Panc1 (cell line): Measurements from ENCODE around the gene GIPC3. TPM values are rescaled to one million over a fixed set of nuclear protein-coding genes. Genes with fewer than 3 reads are reported as not detected.

Experiments
- ATAC-seq: fragments of 200-7000 bp; cut with Tn5 transposase; 2 replicates; pipeline ENCODE4 v1.9.1; 2020; ENCODE audit warnings: mild to moderate bottlenecking, moderate library complexity
- BruUV-seq: library from RNA; stranded (reverse); fragments of 400-500 nt; replicated peaks from 2 replicates; lab custom pipeline; 2021; lab: Mats Ljungman, UMichigan
- CTCF ChIA-PET: fragments of 300-600 bp; sonication (Branson Sonifier 250); formaldehyde crosslinking; loops from one replicate; lab custom pipeline; 2022; ENCODE audit warnings: antibody characterized with exemption; lab: Charles Lee
- POLR2A ChIA-PET: fragments of 300-600 bp; sonication (Branson Sonifier 250); formaldehyde crosslinking; loops from one replicate; lab custom pipeline; 2022; ENCODE audit warnings: antibody characterized with exemption; lab: Charles Lee
- DNase-seq: peaks from one replicate; pipeline ENCODE4 v3.0.0-alpha.2; 2010; ENCODE audit warnings: low read depth, low spot score
- H3K27ac ChIP-seq: 2 replicates; pipeline ENCODE4 v1.5.1; 2011; ENCODE audit warnings: mild to moderate bottlenecking, low read length, inconsistent platforms
- H3K27me3 ChIP-seq: fragments of 200-500 bp; sonication (Bioruptor generic); 2 replicates; pipeline ENCODE4 v1.6.0; 2014; ENCODE audit warnings: low read length, inconsistent platforms; ENCODE audit not compliant: control insufficient read depth, insufficient read depth
- H3K36me3 ChIP-seq: fragments of 200-500 bp; sonication (Bioruptor generic); 2 replicates; pipeline ENCODE4 v1.5.1; 2014; ENCODE audit warnings: inconsistent platforms, mild to moderate bottlenecking, low read length, moderate library complexity; ENCODE audit not compliant: control insufficient read depth, insufficient read depth
- H3K4me1 ChIP-seq: 2 replicates; pipeline ENCODE4 v1.5.1; 2011; ENCODE audit warnings: inconsistent platforms, mild to moderate bottlenecking, low read length, moderate library complexity; ENCODE audit not compliant: control insufficient read depth, insufficient read depth
- H3K4me3 ChIP-seq, 2 experiments: 2 replicates each; pipeline ENCODE4 v1.5.1; 2011 to 2012; ENCODE audit warnings: low read depth in 2 of 2, low read length in 2 of 2, mild to moderate bottlenecking in 2 of 2, inconsistent platforms in 1 of 2, moderate library complexity in 1 of 2
- H3K9me3 ChIP-seq: fragments of 200-500 bp; sonication (Bioruptor generic); 2 replicates; pipeline ENCODE4 v1.5.1; 2014; ENCODE audit warnings: low read depth, mild to moderate bottlenecking, inconsistent platforms, low read length, moderate library complexity; ENCODE audit not compliant: control insufficient read depth, insufficient read depth
- POLR2AphosphoS5 ChIP-seq: IDR thresholded peaks from 2 replicates; pipeline ENCODE4 v1.6.1; 2012; ENCODE audit warnings: mild to moderate bottlenecking, low read depth, low read length, moderate library complexity
- SIN3A ChIP-seq: IDR thresholded peaks from 2 replicates; pipeline ENCODE4 v1.6.1; 2012; ENCODE audit warnings: low read depth, mild to moderate bottlenecking, low read length, moderate library complexity, borderline replicate concordance; ENCODE audit not compliant: insufficient read depth
- TCF7L2 ChIP-seq: IDR thresholded peaks from 2 replicates; pipeline ENCODE4 v1.6.1; 2011; ENCODE audit warnings: mild to moderate bottlenecking, low read depth, low read length, inconsistent platforms
- in situ Hi-C: cut with HindIII; loops from 2 replicates; pipeline ENCODE4 v1.10.0; 2016; ENCODE audit warnings: low sequenced_read_pairs, low pct_unique_long_range_greater_than_20kb
- intact Hi-C: fragments of 100-400 bp; cut with micrococcal nuclease; formaldehyde crosslinking; loops from one replicate; pipeline ENCODE4 v1.10.0; 2022; ENCODE audit not compliant: unreplicated experiment
- total RNA-seq: library from RNA; stranded (reverse); gene quantifications from one replicate; pipeline ENCODE4 v1.2.1, GENCODE V29; 2021; ENCODE audit not compliant: unreplicated experiment
- TF ChIP-seq, protein P1 (sequence below), 2 experiments: IDR thresholded peaks; 2 replicates each; pipeline ENCODE4 v1.6.1; 2011 to 2012; ENCODE audit warnings: low read depth in 2 of 2, control low read depth in 1 of 2, low read length in 1 of 2, mild to moderate bottlenecking in 1 of 2, moderate library complexity in 1 of 2; ENCODE audit not compliant: insufficient read depth in 1 of 2
- TF ChIP-seq, protein P2 (sequence below): fragments of 450-650 bp; IDR thresholded peaks from 2 replicates; pipeline ENCODE4 v1.5.1; 2017; ENCODE audit warnings: mild to moderate bottlenecking

Gene GIPC3
- total RNA-seq, 1 experiment from 2014 or later, result 0.92 TPM

DNA sequence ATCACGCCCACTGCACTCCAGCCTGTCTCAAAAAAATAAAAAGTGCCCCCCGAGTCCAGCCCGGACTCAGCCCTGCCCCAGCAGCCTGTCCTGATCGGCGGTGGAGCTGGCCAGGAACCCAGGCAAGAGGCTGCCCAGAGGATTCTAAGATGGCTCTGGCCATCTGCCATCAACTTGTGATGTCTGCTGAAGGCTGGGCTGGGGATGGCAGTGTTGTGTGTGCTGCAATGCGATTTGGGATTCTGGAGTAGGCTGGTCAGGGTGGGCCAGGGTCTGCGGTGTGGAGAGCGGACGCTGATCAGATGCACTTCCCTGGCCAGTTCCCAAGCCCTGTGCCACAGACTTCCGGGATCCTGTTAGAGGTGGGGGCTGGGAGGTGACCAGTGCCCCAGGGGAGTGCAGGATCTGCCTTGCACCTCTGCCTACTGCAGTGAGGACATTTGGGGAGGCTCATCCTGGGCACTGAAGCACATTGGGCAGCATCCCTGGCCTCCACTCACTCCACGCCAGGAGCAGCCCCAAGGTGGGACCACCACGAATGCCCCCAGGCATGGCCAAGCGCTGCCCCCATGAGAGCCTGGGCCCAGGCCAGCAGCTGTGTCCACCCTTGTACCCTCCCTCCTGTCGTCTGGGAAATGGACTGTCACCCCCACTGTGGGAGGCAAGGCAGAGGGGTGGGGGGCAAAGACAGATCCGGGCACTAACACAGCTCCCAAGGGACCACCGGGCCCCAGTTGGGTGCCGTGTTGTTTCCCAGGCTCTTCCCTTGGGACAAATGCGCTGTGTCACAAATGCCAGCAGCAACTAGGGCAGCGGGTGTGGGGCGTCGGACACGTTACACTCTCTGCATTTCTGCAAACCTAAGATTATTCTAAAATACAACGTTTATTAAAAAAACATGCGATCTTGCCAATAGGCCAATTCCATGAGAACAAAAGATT is 24.8 kb downstream of the GIPC3 start:
- ATAC-seq, result 0 out of 2 replicates have a peak, but pooled peaks have one; percentile 18
- BruUV-seq, result no TSS peak
- no peak for DNase-seq
- CTCF ChIA-PET, result interaction anchor here (1.0 kb wide), 1 partner anchor 125 kb away, joined by 3 read pairs; no protein-coding TSS in a partner anchor
- intact Hi-C loops (no loop called here), in situ Hi-C loops (no loop called here)
- POLR2A ChIA-PET, result no interaction called here
- H3K27ac ChIP-seq, result no peak overlapping the region
- H3K36me3 ChIP-seq, result no peaks in the 10 kb centered on the region
- H3K4me1 ChIP-seq, result peaks cover 26% of the 10 kb centered on the region
- no peaks in the 10 kb centered on the region for H3K9me3 ChIP-seq
- no peak overlapping the region for H3K4me3 ChIP-seq
- H3K27me3 ChIP-seq, result no peaks in the 10 kb centered on the region
- TF ChIP-seq POLR2AphosphoS5 (no peak), TCF7L2 (no peak), SIN3A (no peak)
- TF ChIP-seq, protein P1, sequence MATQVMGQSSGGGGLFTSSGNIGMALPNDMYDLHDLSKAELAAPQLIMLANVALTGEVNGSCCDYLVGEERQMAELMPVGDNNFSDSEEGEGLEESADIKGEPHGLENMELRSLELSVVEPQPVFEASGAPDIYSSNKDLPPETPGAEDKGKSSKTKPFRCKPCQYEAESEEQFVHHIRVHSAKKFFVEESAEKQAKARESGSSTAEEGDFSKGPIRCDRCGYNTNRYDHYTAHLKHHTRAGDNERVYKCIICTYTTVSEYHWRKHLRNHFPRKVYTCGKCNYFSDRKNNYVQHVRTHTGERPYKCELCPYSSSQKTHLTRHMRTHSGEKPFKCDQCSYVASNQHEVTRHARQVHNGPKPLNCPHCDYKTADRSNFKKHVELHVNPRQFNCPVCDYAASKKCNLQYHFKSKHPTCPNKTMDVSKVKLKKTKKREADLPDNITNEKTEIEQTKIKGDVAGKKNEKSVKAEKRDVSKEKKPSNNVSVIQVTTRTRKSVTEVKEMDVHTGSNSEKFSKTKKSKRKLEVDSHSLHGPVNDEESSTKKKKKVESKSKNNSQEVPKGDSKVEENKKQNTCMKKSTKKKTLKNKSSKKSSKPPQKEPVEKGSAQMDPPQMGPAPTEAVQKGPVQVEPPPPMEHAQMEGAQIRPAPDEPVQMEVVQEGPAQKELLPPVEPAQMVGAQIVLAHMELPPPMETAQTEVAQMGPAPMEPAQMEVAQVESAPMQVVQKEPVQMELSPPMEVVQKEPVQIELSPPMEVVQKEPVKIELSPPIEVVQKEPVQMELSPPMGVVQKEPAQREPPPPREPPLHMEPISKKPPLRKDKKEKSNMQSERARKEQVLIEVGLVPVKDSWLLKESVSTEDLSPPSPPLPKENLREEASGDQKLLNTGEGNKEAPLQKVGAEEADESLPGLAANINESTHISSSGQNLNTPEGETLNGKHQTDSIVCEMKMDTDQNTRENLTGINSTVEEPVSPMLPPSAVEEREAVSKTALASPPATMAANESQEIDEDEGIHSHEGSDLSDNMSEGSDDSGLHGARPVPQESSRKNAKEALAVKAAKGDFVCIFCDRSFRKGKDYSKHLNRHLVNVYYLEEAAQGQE (IDR thresholded peaks at IDR 0.05; ENCODE audit: insufficient read depth in 1 of 2, low read depth in 2 of 2, low read length in 1 of 2), result no peak
- TF ChIP-seq, protein P2, sequence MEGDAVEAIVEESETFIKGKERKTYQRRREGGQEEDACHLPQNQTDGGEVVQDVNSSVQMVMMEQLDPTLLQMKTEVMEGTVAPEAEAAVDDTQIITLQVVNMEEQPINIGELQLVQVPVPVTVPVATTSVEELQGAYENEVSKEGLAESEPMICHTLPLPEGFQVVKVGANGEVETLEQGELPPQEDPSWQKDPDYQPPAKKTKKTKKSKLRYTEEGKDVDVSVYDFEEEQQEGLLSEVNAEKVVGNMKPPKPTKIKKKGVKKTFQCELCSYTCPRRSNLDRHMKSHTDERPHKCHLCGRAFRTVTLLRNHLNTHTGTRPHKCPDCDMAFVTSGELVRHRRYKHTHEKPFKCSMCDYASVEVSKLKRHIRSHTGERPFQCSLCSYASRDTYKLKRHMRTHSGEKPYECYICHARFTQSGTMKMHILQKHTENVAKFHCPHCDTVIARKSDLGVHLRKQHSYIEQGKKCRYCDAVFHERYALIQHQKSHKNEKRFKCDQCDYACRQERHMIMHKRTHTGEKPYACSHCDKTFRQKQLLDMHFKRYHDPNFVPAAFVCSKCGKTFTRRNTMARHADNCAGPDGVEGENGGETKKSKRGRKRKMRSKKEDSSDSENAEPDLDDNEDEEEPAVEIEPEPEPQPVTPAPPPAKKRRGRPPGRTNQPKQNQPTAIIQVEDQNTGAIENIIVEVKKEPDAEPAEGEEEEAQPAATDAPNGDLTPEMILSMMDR, result no peak

DNA sequence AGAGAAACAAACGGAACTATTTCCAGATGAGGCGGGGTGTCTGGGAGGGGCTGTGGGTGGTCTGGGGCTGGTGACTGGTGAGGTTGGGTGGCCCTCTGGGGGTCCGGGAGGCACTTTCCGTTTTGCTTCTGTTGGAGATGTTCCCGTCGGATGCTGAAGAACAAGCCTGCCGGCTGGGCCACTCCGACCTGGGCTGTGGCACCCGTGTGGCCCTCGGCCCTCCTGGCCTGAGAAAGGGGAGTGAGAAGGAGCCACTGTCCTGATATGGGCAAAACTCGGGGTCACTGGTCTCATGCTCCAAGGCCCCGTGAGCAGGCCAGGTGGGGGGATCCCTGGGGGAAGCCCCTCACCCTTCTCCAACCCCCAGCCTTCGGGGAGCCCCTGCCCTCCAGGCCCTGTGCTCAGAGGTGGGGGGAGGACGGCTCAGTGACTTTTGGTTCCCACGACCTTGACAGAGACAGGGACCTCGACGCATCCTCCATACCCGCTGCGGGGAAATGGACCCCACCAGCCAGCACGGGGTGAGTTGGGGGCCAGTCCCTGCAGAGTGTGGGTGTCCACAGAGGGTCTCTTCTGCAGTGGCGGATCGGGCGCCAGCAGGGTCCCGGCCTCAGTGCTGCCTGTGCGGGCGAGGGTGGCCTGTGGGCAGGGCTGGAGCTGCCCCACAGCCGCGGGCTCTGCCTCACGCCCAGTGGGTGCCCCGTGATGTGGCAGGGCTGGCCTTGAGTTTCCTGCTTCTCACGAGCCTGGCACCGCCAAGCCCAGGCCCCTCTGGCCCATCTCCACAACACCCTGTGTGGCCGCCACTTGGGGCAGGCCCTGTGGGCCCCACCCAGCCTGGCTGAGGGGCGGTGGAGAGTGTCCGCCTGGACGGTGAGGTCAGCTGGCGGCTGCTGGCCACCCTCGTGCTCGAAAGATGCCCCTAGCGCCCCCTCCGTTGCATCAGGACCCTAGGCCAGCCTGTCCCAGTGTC is 25.8 kb downstream of the GIPC3 start:
- Histone ChIP-seq H3K4me1 (peaks cover 26% of the 10 kb centered on the region), H3K4me3 (no peak overlapping the region), H3K27me3 (no peaks in the 10 kb centered on the region), H3K36me3 (no peaks in the 10 kb centered on the region), H3K27ac (no peak overlapping the region), H3K9me3 (no peaks in the 10 kb centered on the region)
- ATAC-seq (no peak), DNase-seq (no peak)
- CTCF ChIA-PET, result interaction anchor here (0.5 kb wide), 1 partner anchor 125 kb away, joined by 4 read pairs; no protein-coding TSS in a partner anchor
- intact Hi-C loops (no loop called here), in situ Hi-C loops (no loop called here)
- POLR2A ChIA-PET, result no interaction called here
- BruUV-seq, result no TSS peak
- no peak for TF ChIP-seq TCF7L2
- TF ChIP-seq POLR2AphosphoS5, result no peak
- TF ChIP-seq, protein P1 (IDR thresholded peaks at IDR 0.05; ENCODE audit: insufficient read depth in 1 of 2, low read depth in 2 of 2, low read length in 1 of 2), result no peak
- no peak for TF ChIP-seq SIN3A
- TF ChIP-seq, protein P2, result no peak
